OCI-LY7 (cell line): Measurements from ENCODE around the gene ATP2B3.

ENCODE experiments used
- EZH2phosphoT487 ChIP-seq: fragments of 200-600 bp; sonication (generic); IDR thresholded peaks from 2 replicates; pipeline ENCODE4 v1.6.1; 2018; ENCODE audit warnings: low read depth, borderline replicate concordance, mild to moderate bottlenecking, mixed run types, antibody characterized with exemption, low read length, moderate library complexity, mixed read lengths
- TF ChIP-seq, protein P1 (sequence below): fragments of 200-600 bp; sonication (generic); conservative IDR thresholded peaks from 2 replicates; pipeline ENCODE4 v1.5.1; 2014; ENCODE audit warnings: mild to moderate bottlenecking, antibody characterized with exemption, low read length, moderate library complexity, mixed read lengths

DNA sequence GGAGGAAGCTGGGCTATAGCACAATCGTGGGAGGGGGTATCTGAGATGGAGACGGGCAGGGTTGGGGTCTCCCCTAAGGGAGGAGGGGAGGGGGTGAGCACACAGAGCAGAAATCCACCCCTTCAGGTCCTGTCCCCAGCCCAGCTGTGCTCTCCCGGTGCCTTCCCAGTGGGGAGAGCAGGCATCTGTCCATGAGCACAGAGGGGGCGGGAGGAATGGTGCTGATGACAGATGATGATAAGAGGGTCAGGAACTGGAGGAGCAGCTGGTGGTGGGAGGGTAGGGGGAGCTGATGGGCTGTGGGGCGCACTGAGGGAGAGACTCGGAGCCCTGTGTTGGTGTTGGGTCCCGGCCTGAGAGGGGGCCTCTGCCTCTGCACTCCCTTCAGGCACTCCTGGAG, 8.6 kb downstream of the ATP2B3 start:
- TF ChIP-seq, protein P1, sequence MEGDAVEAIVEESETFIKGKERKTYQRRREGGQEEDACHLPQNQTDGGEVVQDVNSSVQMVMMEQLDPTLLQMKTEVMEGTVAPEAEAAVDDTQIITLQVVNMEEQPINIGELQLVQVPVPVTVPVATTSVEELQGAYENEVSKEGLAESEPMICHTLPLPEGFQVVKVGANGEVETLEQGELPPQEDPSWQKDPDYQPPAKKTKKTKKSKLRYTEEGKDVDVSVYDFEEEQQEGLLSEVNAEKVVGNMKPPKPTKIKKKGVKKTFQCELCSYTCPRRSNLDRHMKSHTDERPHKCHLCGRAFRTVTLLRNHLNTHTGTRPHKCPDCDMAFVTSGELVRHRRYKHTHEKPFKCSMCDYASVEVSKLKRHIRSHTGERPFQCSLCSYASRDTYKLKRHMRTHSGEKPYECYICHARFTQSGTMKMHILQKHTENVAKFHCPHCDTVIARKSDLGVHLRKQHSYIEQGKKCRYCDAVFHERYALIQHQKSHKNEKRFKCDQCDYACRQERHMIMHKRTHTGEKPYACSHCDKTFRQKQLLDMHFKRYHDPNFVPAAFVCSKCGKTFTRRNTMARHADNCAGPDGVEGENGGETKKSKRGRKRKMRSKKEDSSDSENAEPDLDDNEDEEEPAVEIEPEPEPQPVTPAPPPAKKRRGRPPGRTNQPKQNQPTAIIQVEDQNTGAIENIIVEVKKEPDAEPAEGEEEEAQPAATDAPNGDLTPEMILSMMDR = no peak
- no peak for TF ChIP-seq EZH2phosphoT487
